Loucy (cell line): ENCODE results near the gene ASMTL.
"Not testable (repeated sequence)": the region's sequence is repeated elsewhere in the genome, so short reads cannot be mapped to it uniquely, and the experiment has no call there.

Experiments
- H2AFZ ChIP-seq: fragments of 200-600 bp; sonication (generic); 2 replicates; pipeline ENCODE4 v1.6.0; 2016; ENCODE audit warnings: antibody characterized with exemption, mild to moderate bottlenecking, low read length, moderate library complexity
- H3F3A ChIP-seq: fragments of 200-600 bp; 2 replicates; pipeline ENCODE4 v1.6.0; 2016; ENCODE audit warnings: antibody characterized with exemption, low read depth, mild to moderate bottlenecking
- H3K27me3 ChIP-seq: fragments of 200-600 bp; sonication (generic); 2 replicates; pipeline ENCODE4 v1.6.1; 2014; ENCODE audit warnings: low read length, mild to moderate bottlenecking; ENCODE audit not compliant: insufficient read depth, poor library complexity, severe bottlenecking
- H3K36me3 ChIP-seq: fragments of 200-600 bp; sonication (generic); 2 replicates; pipeline ENCODE4 v1.6.1; 2016; ENCODE audit warnings: low read length; ENCODE audit not compliant: insufficient read depth
- H3K4me1 ChIP-seq: fragments of 200-600 bp; sonication (generic); 2 replicates; pipeline ENCODE4 v1.5.1; 2014; ENCODE audit warnings: low read length, mild to moderate bottlenecking; ENCODE audit not compliant: insufficient read depth, poor library complexity, severe bottlenecking
- H3K4me2 ChIP-seq: fragments of 200-600 bp; sonication (generic); 2 replicates; pipeline ENCODE4 v1.6.0; 2014; ENCODE audit warnings: antibody characterized with exemption, low read length, low read depth, mild to moderate bottlenecking; ENCODE audit not compliant: poor library complexity, severe bottlenecking
- H3K4me3 ChIP-seq: fragments of 200-600 bp; sonication (generic); 2 replicates; pipeline ENCODE4 v1.5.1; 2014; ENCODE audit warnings: low read length, mild to moderate bottlenecking, mixed read lengths; ENCODE audit not compliant: poor library complexity, severe bottlenecking
- H3K79me2 ChIP-seq: fragments of 200-600 bp; sonication (generic); 2 replicates; pipeline ENCODE4 v1.6.1; 2014; ENCODE audit warnings: low read length; ENCODE audit not compliant: insufficient read depth
- H3K9ac ChIP-seq: fragments of 200-600 bp; sonication (generic); 2 replicates; pipeline ENCODE4 v1.6.0; 2014; ENCODE audit warnings: mild to moderate bottlenecking, low read depth, low read length, moderate library complexity; ENCODE audit not compliant: poor library complexity, severe bottlenecking
- H3K9me2 ChIP-seq: fragments of 200-600 bp; sonication (generic); replicated peaks from 2 replicates; pipeline ENCODE4 v1.6.1; 2016; ENCODE audit warnings: low read depth, low read length, mixed read lengths
- H3K9me3 ChIP-seq: fragments of 200-600 bp; sonication (generic); 2 replicates; pipeline ENCODE4 v1.6.1; 2014; ENCODE audit warnings: mild to moderate bottlenecking, antibody characterized with exemption, low read length, low read depth; ENCODE audit not compliant: insufficient read depth
- H4K20me1 ChIP-seq: fragments of 200-600 bp; sonication (generic); 2 replicates; pipeline ENCODE4 v1.6.0; 2014; ENCODE audit warnings: antibody characterized with exemption, low read length, mild to moderate bottlenecking; ENCODE audit not compliant: insufficient read depth, poor library complexity, severe bottlenecking
- CTCF ChIP-seq: fragments of 200-600 bp; sonication (generic); conservative IDR thresholded peaks from 2 replicates; pipeline ENCODE4 v1.5.1; 2014; ENCODE audit warnings: mild to moderate bottlenecking, antibody characterized with exemption, low read length
- EZH2phosphoT487 ChIP-seq: fragments of 200-600 bp; IDR thresholded peaks from 2 replicates; pipeline ENCODE4 v1.6.1; 2018; ENCODE audit warnings: antibody characterized with exemption, mild to moderate bottlenecking, moderate library complexity, borderline replicate concordance

The ASMTL gene

GRCh38 chrX:1489354-1489753 is 36.6 kb upstream of the ASMTL start:
- H3K9ac ChIP-seq, H3K27me3 ChIP-seq, H2AFZ ChIP-seq, H3K9me3 ChIP-seq, H3F3A ChIP-seq, H3K4me2 ChIP-seq, H3K9me2 ChIP-seq, H3K4me3 ChIP-seq, H3K4me1 ChIP-seq: not testable (repeated sequence)
- peaks cover 39% of the 10 kb centered on the region for H3K79me2 ChIP-seq
- peaks cover 27% of the 10 kb centered on the region for H4K20me1 ChIP-seq
- peaks cover 41% of the 10 kb centered on the region; the same call in 1 of the 2 replicates for H3K36me3 ChIP-seq

- Histone ChIP-seq H4K20me1 (peaks cover 25% of the 10 kb centered on the region), H2AFZ (no peak overlapping the region), H3K4me3 (no peak overlapping the region), H3K27me3 (no peaks in the 10 kb centered on the region), H3K79me2 (peaks cover 45% of the 10 kb centered on the region), H3K36me3 (peaks cover 41% of the 10 kb centered on the region; the same call in 1 of the 2 replicates), H3K9me3 (no peaks in the 10 kb centered on the region), H3K9ac (no peak overlapping the region), H3F3A (peaks cover 9% of the 10 kb centered on the region; the same call in 1 of the 2 replicates), H3K4me2 (no peak overlapping the region), H3K9me2 (no peaks in the 10 kb centered on the region), H3K4me1 (peaks cover 4% of the 10 kb centered on the region)
- TF ChIP-seq EZH2phosphoT487 (no peak), CTCF (no peak)
These were observed 36.0 kb upstream of the ASMTL start for GRCh38 chrX:1488745-1489144.

GRCh38 chrX:1488141-1488540 is 35.4 kb upstream of the ASMTL start:
- no peak overlapping the region for H3K9ac ChIP-seq
- peaks cover 25% of the 10 kb centered on the region for H4K20me1 ChIP-seq
- no peak overlapping the region for H3K4me2 ChIP-seq
- H3K4me3 ChIP-seq, result no peak overlapping the region
- H2AFZ ChIP-seq, result no peak overlapping the region
- peaks cover 41% of the 10 kb centered on the region; the same call in 1 of the 2 replicates for H3K36me3 ChIP-seq
- no peaks in the 10 kb centered on the region for H3K9me3 ChIP-seq
- peaks cover 48% of the 10 kb centered on the region for H3K79me2 ChIP-seq
- peaks cover 9% of the 10 kb centered on the region; the same call in 1 of the 2 replicates for H3F3A ChIP-seq
- peaks cover 4% of the 10 kb centered on the region for H3K4me1 ChIP-seq
- no peaks in the 10 kb centered on the region for H3K9me2 ChIP-seq
- no peaks in the 10 kb centered on the region for H3K27me3 ChIP-seq
- TF ChIP-seq EZH2phosphoT487 (no peak), CTCF (no peak)

- H3K36me3 ChIP-seq, result peaks cover 41% of the 10 kb centered on the region; the same call in 1 of the 2 replicates
- H3K4me3 ChIP-seq, result no peak overlapping the region
- no peak overlapping the region for H3K4me2 ChIP-seq
- H3K79me2 ChIP-seq, result peaks cover 48% of the 10 kb centered on the region
- peaks cover 20% of the 10 kb centered on the region for H4K20me1 ChIP-seq
- H2AFZ ChIP-seq, result no peak overlapping the region
- peaks cover 4% of the 10 kb centered on the region for H3K4me1 ChIP-seq
- no peak overlapping the region for H3K9ac ChIP-seq
- no peaks in the 10 kb centered on the region for H3K9me2 ChIP-seq
- peaks cover 4% of the 10 kb centered on the region; the same call in 1 of the 2 replicates for H3F3A ChIP-seq
- TF ChIP-seq CTCF (no peak), EZH2phosphoT487 (no peak)
- no peaks in the 10 kb centered on the region for H3K9me3 ChIP-seq
- no peaks in the 10 kb centered on the region for H3K27me3 ChIP-seq
These were observed 34.7 kb upstream of the ASMTL start for GRCh38 chrX:1487401-1487800.
